Right atrium auricular region (tissue), 2 donors: ENCODE data around the gene NT5C3B. TPM values are rescaled to one million over a fixed set of nuclear protein-coding genes. Genes with fewer than 3 reads are reported as not detected.
A peak's percentile ranks its signal among the peaks of the same experiment; 100 is the strongest.

Source experiments
- DNase-seq: peaks from one replicate; pipeline ENCODE4 v3.0.0-alpha.2; 2019; ENCODE audit warnings: low spot score
- H3K27ac ChIP-seq, 2 donors: fragments of 200-600 bp; sonication (generic); 1 replicate in 1 of 2; 2 replicates in 1 of 2; pipeline ENCODE4 v1.5.1; 2016 to 2019
- H3K27me3 ChIP-seq, 2 donors: fragments of 200-600 bp; sonication (generic); one replicate each; pipeline versions ENCODE4 v1.5.1 to v1.6.0; 2017 to 2019
- H3K36me3 ChIP-seq: fragments of 200-600 bp; sonication (generic); one replicate; pipeline ENCODE4 v1.5.1; 2016
- H3K4me1 ChIP-seq, 2 donors: fragments of 200-600 bp; sonication (generic); one replicate each; pipeline versions ENCODE4 v1.5.1 to v1.6.0; 2017 to 2019
- H3K4me3 ChIP-seq, 2 donors: fragments of 200-600 bp; sonication (generic); 1 replicate in 1 of 2; 2 replicates in 1 of 2; pipeline ENCODE4 v1.5.1; 2017 to 2019; ENCODE audit warnings: mild to moderate bottlenecking in 1 of 2, moderate library complexity in 1 of 2
- H3K9me3 ChIP-seq, 2 donors: fragments of 200-600 bp; sonication (generic); one replicate each; pipeline ENCODE4 v1.5.1; 2019
- CTCF ChIP-seq, 2 donors: fragments of 200-600 bp; sonication (generic); IDR thresholded peaks; one replicate each; pipeline ENCODE4 v1.5.1; 2019; ENCODE audit warnings: antibody characterized with exemption in 2 of 2
- total RNA-seq, 2 donors: library from RNA; depleted of rRNA; stranded (reverse); fragments of >200 nt; gene quantifications; one replicate each; pipeline ENCODE4 v1.1.0, GENCODE V29; 2016

The NT5C3B gene
- total RNA-seq, 2 donors from 2014 or later: 27.1 to 43.3 TPM

GRCh38 chr17:41793784-41794539 is 42.1 kb downstream of the NT5C3B start:
- Histone ChIP-seq H3K9me3 (no peaks in the 10 kb centered on the region), H3K36me3 (no peaks in the 10 kb centered on the region), H3K27ac (peak overlapping the region; percentile 88 to 95), H3K27me3 (no peaks in the 10 kb centered on the region), H3K4me1 (peaks cover 0 to 32% of the 10 kb centered on the region in 2 donors), H3K4me3 (peak overlapping the region; percentile 12 to 31)
- no peak for TF ChIP-seq CTCF (IDR thresholded peaks at IDR 0.05)
- DNase-seq: no peak

- peak; percentile 76 for DNase-seq
- Histone ChIP-seq H3K4me3 (peak overlapping the region; percentile 12 to 31), H3K27ac (peak overlapping the region; percentile 88 to 95), H3K9me3 (no peaks in the 10 kb centered on the region), H3K27me3 (no peaks in the 10 kb centered on the region), H3K36me3 (no peaks in the 10 kb centered on the region), H3K4me1 (peaks cover 0 to 32% of the 10 kb centered on the region in 2 donors)
- no peak for TF ChIP-seq CTCF (IDR thresholded peaks at IDR 0.05)
These were observed 42.9 kb downstream of the NT5C3B start for GRCh38 chr17:41792845-41793783.

- no peak for DNase-seq
- H3K9me3 ChIP-seq: no peaks in the 10 kb centered on the region
- H3K4me3 ChIP-seq: no peak overlapping the region
- H3K36me3 ChIP-seq: no peaks in the 10 kb centered on the region
- TF ChIP-seq CTCF (IDR thresholded peaks at IDR 0.05): no peak
- peaks cover 0 to 44% of the 10 kb centered on the region in 2 donors for H3K4me1 ChIP-seq
- H3K27me3 ChIP-seq: no peaks in the 10 kb centered on the region
- peak overlapping the region; percentile 43 to 60 for H3K27ac ChIP-seq
These were observed 49.0 kb downstream of the NT5C3B start for GRCh38 chr17:41787021-41787418.

GRCh38 chr17:41786227-41787020 is 49.6 kb downstream of the NT5C3B start, which contains the start of gene JUP:
Gene JUP, minus strand, starts transcription at chr17:41786711. Its CDS starts 14,857 bp downstream, at chr17:41771854.
- peaks cover 0 to 44% of the 10 kb centered on the region in 2 donors for H3K4me1 ChIP-seq
- peak within 1 kb of the TSS; percentile 85 to 90 for H3K4me3 ChIP-seq
- H3K27ac ChIP-seq: peak within 1 kb of the TSS; percentile 97
- DNase-seq: peak; percentile 100
- H3K27me3 ChIP-seq: no peaks in the 10 kb centered on the region
- H3K9me3 ChIP-seq: no peaks in the 10 kb centered on the region
- no peaks in the 10 kb centered on the region for H3K36me3 ChIP-seq
- TF ChIP-seq CTCF (IDR thresholded peaks at IDR 0.05): peak; percentile 60 to 85

- H3K4me3 ChIP-seq: peak overlapping the region; percentile 85 to 90
- DNase-seq: peak; percentile 72
- no peaks in the 10 kb centered on the region for H3K27me3 ChIP-seq
- H3K27ac ChIP-seq: peak overlapping the region; percentile 97
- no peaks in the 10 kb centered on the region for H3K9me3 ChIP-seq
- no peak for TF ChIP-seq CTCF (IDR thresholded peaks at IDR 0.05)
- no peaks in the 10 kb centered on the region for H3K36me3 ChIP-seq
- H3K4me1 ChIP-seq: peaks cover 0 to 50% of the 10 kb centered on the region in 2 donors
These were observed 50.2 kb downstream of the NT5C3B start for GRCh38 chr17:41785859-41786226.
